ENCODE results near the gene RIMS1.

Gene RIMS1

DNA sequence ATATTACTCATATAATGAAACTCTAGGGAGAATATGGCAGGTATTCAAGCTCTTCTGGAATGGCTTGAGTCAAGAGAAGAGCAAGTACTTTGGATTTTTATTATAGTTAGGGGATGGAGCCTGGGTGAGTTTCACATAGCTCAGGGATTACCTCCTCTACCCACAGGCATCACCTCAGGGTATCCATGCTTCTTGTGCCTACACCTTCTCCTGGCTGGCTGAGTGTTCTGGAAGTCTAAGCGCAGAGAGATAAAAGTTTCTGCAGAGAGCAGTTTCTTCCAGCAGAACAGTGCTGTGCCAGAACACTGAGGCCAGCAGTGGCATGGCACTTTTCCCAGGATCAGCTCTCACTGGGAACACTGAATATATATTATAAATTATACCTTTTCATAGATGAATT lies 535.8 kb downstream of the RIMS1 start:
- no peaks in the 10 kb centered on the region; the same call in 1 of the 2 replicates for H3K27me3 ChIP-seq
- TF ChIP-seq, protein P1, sequence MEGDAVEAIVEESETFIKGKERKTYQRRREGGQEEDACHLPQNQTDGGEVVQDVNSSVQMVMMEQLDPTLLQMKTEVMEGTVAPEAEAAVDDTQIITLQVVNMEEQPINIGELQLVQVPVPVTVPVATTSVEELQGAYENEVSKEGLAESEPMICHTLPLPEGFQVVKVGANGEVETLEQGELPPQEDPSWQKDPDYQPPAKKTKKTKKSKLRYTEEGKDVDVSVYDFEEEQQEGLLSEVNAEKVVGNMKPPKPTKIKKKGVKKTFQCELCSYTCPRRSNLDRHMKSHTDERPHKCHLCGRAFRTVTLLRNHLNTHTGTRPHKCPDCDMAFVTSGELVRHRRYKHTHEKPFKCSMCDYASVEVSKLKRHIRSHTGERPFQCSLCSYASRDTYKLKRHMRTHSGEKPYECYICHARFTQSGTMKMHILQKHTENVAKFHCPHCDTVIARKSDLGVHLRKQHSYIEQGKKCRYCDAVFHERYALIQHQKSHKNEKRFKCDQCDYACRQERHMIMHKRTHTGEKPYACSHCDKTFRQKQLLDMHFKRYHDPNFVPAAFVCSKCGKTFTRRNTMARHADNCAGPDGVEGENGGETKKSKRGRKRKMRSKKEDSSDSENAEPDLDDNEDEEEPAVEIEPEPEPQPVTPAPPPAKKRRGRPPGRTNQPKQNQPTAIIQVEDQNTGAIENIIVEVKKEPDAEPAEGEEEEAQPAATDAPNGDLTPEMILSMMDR (IDR thresholded peaks at IDR 0.05; ENCODE audit: low read depth, low read length): no peak
- no peaks in the 10 kb centered on the region for H3K9me3 ChIP-seq
- no peak for DNase-seq
- no peaks in the 10 kb centered on the region for H3K4me1 ChIP-seq
- H3K4me3 ChIP-seq (ENCODE audit: low read depth, low read length): no peak overlapping the region
- H3K36me3 ChIP-seq: no peaks in the 10 kb centered on the region

DNA sequence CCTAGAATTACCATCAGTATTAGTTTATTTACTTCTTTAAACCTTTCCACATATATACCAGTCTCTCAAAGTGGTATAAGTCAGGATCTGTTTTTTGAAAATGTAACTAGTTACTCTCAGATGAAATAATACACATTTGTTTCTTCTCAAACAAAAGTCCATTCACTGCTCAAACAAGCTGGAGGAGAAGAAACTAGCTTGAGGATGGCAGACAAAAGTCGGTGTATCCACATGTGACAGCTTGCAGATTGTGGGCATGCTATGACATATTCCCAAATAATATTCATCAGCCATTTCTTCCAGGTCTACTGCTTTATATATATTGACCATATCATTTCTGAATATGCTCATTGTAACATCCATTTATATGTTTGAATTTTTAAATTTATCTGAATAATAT lies 538.1 kb downstream of the RIMS1 start:
- no peaks in the 10 kb centered on the region for H3K9me3 ChIP-seq
- TF ChIP-seq, protein P1 (IDR thresholded peaks at IDR 0.05; ENCODE audit: low read depth, low read length): no peak
- no peaks in the 10 kb centered on the region for H3K36me3 ChIP-seq
- DNase-seq: no peak
- H3K27me3 ChIP-seq: no peaks in the 10 kb centered on the region
- H3K4me1 ChIP-seq: no peaks in the 10 kb centered on the region
- no peak overlapping the region for H3K4me3 ChIP-seq (ENCODE audit: low read depth, low read length)

DNA sequence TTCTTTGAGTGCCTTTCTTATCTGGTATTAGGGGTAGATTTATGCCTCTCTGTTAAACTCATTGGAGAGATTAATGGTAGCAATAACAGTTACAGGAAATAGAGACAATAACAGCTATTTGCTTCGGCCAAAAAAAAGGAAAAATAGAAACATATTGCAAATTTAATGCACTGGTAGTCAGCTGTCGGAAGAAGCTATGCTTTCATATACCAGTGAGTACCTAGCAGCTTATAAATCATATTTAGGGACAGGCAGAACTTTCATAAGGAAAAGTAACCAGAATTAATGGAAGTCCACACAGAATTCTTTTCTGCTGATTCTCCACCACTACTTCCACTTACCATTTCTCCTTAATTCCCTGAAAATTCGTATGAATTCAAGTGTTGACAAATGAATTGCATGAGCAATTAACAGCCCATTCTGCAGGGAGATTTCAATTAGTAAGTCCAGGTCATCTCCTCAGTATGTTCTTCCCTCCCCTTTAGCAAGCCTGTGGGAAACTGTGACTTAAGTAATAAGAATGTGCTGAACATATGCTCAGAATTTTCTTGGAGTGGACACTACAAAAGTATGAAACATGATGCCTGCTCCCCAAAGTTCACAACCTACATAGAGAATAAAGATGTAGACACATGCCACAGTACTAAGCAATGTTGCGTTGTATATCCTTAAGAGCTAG lies 538.8 kb downstream of the RIMS1 start:
- Histone ChIP-seq H3K9me3 (no peaks in the 10 kb centered on the region), H3K4me3 (ENCODE audit: low read depth, low read length) (no peak overlapping the region), H3K27me3 (no peaks in the 10 kb centered on the region), H3K4me1 (no peaks in the 10 kb centered on the region), H3K36me3 (no peaks in the 10 kb centered on the region)
- TF ChIP-seq, protein P1 (IDR thresholded peaks at IDR 0.05; ENCODE audit: low read depth, low read length): no peak
- DNase-seq: no peak

DNA sequence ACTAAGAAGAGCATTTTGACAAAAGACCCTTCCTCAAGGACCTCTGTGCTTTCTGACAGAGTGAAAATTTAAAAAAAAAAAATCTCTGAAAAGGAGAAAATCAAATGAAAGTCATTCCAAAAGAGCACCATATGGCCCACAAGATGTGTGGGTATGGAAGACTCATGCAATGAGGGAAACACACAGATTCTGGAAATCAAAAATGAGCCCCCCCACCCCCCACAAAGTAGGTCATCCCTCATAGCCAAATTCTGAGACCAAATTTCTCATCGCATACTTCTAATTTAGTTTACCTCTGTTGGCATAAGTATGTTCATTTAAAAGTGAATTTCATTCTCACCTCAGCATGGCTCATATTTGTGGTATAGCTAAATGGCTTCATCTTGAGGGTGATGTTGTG lies 554.3 kb downstream of the RIMS1 start:
- TF ChIP-seq, protein P1 (IDR thresholded peaks at IDR 0.05; ENCODE audit: low read depth, low read length): no peak
- Histone ChIP-seq H3K36me3 (no peaks in the 10 kb centered on the region), H3K4me3 (ENCODE audit: low read depth, low read length) (no peak overlapping the region), H3K4me1 (no peaks in the 10 kb centered on the region), H3K9me3 (no peaks in the 10 kb centered on the region), H3K27me3 (peaks cover 6% of the 10 kb centered on the region; the same call in 1 of the 2 replicates)
- DNase-seq: no peak

DNA sequence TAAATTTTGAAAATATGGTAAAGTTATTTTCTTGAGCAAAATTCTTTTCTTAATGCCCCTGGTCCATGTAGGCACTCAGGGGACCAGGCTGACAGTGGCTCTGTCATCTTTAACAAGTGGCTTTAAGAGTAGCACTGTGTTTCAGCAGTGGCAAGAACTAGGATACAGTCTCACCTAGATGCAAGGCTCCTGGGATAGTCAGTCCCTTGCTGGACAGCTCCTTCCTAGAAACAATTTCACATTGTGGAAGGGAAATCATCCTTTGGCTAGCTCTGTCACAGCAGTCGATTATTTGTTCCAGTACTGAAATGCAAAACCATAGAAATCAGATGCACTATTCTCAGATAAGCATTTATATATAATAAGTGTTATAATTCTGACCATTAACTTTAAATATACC lies 560.1 kb downstream of the RIMS1 start:
- TF ChIP-seq, protein P1 (IDR thresholded peaks at IDR 0.05; ENCODE audit: low read depth, low read length): no peak
- no peaks in the 10 kb centered on the region for H3K9me3 ChIP-seq
- no peak for DNase-seq

More for the DNA sequence above, 560.1 kb downstream of the RIMS1 start:
- H3K4me1 ChIP-seq: no peaks in the 10 kb centered on the region
- no peak overlapping the region for H3K4me3 ChIP-seq (ENCODE audit: low read depth, low read length)
- H3K27me3 ChIP-seq: peaks cover 5% of the 10 kb centered on the region; the same call in 1 of the 2 replicates
- no peaks in the 10 kb centered on the region for H3K36me3 ChIP-seq
